GM19193 (cell line): ENCODE measurements around the gene NDRG4.

ENCODE experiments used
- POLR2A ChIP-seq: IDR thresholded peaks from 4 replicates; pipeline ENCODE4 v1.6.1; 2011; ENCODE audit not compliant: insufficient read depth, insufficient read length; ENCODE audit errors: extremely low read depth

Gene NDRG4

GRCh38 chr16:58462089-58462488, 37.9 kb upstream of the NDRG4 start:
- no peak for TF ChIP-seq POLR2A

DNA sequence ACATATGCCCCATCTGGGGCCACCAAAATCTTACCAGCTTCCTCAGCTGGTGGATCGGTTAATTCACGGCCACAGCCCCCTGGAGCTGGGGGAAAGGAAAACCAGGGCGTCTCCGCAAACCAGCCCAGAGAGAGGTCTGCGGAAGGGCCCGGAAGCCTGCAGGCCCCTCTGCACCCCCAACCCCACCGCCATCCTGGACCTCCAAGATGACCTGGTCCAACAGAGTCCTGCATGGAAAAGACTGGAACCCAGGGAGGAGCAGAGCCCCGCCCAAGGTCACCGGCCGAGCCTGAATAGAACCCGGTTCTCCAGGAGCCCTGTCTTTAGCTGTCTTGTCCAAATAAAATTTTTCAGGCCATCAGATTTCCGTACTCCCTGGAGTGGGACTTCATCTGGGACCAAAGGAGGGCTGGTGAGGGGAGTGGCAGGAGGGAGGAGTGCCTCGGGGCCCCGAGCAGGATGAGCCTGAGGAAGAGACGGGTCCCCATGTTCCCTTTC, 37.4 kb upstream of the NDRG4 start:
- no peak for TF ChIP-seq POLR2A

DNA sequence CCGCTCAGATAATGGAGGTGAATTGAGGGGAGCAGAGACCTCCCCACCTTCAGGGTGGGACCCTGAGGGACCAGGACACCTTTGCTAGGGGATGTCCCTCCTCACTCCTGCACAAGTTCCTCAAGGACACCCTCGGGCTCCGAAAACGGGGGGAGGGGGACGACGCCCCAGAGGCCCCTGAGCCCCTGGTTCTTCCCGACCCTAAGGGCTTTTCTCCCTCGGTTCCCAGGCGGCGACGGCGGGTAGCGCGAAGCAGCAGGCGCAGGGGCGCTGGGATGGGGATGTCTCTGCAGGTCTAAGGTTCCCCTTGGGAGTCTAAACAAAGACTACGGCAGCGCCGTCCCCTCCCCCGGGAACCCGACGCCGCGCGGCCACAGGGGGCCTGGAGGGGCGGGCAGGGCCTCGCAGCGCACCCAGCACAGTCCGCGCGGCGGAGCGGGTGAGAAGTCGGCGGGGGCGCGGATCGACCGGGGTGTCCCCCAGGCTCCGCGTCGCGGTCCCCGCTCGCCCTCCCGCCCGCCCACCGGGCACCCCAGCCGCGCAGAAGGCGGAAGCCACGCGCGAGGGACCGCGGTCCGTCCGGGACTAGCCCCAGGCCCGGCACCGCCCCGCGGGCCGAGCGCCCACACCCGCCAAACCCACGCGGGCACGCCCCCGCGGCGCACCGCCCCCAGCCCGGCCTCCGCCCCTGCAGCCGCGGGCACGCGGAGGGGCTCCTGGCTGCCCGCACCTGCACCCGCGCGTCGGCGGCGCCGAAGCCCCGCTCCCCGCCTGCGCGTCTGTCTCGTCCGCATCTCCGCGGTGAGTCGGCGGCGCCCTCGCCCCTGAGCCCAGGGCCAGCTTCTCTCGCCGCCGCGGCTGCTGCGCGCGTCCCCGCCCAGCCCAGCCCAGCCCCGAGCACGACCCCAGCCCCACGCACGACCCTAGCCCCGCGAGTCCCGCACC, 36.7 kb upstream of the NDRG4 start:
- no peak for TF ChIP-seq POLR2A

GRCh38 chr16:58464047-58464915, 35.7 kb upstream of the NDRG4 start:
- TF ChIP-seq POLR2A: no peak

DNA sequence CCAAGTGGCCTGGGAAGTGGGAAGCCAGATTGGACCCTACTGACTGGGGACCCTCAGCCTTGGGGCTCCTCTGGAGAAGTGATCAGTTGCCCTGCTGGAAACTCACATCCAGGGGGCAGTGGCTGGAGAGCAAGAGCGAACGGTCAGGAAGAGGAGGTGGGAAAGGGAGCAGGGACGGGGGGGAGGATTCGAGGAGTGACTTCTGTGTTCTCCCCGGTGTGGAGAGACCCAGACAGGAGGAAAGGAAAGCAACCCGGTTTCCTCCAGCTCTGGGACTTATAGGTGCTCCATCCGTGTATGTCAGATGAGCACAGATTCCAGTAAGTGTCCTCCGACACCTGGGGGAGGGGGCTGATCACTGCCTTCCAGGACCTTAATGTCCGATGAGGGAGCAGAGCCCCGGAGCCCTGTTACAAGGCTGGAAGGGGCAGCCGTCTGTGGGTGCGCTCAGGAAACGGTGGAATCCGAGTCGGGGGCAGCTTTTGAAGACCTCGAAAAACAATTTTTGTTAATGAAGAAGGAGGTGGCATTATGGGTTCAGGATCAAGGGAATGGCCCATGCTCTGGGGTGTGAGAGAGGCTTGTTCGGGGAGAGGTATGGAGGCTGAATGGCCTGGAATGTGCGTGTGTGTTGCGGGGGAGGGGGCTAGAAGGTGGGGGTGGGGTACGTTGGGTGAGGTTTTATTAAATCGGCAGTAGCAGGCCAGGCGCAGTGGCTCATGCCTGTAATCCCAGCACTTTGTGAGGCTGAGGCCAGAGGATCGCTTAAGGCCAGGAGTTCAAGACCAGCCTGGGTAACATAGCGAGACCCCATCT, 34.8 kb upstream of the NDRG4 start:
- no peak for TF ChIP-seq POLR2A

DNA sequence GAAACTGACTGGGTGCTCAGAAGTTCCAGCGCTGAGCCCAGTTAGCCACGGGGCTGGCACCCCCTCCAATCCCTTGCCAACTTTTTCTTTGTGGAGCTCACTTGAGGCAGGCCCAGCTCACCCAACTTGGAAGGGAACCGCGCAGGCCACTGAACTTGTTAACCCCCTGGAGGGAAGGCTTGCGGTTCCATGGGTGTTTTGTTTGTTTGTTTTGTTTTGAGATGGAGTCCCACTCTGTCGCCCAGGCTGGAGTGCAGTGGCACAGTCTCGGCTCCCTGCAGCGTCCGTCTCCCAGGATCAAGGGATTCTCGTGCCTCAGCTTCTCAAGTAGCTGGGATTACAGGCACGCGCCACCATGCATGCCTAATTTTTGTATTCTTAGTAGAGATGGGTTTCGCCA, 34.1 kb upstream of the NDRG4 start:
- no peak for TF ChIP-seq POLR2A

DNA sequence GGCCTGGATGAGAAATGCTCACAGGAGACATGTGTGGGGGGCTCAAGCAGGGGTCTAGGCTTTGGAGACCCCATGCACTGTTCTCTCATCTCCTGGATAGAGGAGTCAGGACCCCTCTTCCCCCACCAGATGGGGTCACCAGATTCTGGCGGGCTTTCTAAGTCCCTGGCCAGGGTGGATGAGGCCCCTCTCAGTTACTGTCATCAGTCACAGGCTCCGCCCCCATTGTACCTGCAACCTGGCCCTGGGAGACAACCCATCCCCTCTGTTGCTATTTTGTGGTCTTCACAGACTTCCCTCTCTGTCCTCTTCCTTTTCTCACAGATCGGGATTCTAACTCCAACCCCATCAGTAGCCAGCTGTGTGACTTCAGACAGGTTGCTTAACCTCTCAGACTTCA, 33.5 kb upstream of the NDRG4 start:
- TF ChIP-seq POLR2A: no peak

DNA sequence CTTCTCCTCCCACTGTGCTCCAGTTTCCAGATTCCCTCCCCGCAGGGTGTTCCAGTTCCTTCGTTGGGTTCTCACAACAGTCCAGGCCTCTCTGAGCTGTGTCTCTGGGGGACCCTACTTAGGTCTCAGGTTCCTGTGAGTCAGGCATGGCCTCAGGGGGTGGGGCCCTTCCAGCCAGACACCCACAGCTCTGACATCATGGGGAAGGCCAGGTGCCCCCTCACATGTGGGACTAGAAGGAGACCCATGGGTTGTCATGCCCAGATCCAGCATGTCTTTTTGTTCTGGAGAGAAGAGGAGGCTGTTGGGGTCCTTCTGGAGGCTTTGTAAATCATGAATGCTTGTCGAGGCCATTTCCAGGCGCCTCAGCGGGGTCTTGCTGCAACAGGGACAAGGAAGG, 32.0 kb upstream of the NDRG4 start:
- TF ChIP-seq POLR2A: no peak

- no peak for TF ChIP-seq POLR2A
Measured at GRCh38 chr16:58471209-58471975, 28.6 kb upstream of the NDRG4 start.

- TF ChIP-seq POLR2A: no peak
Measured at GRCh38 chr16:58472266-58472665, 27.7 kb upstream of the NDRG4 start.

DNA sequence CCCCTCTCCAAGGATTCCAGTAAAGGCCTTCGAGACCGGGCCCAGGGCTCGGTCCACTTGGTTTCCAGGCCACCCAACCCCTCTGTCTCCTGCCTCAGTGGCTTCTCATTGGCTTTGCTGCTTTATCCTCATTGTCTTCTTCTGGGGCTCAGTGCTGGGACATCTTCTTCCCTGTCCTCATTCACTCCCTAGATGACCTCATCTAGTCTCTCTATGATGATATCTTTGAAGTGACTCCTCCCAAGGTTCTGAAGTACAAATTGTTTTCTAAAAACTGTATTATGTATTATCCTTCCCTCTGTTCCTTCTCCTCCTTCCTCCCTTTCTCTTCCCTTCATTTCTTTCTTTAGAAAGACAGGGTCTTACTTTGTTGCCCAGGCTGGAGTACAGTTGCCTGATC, 27.1 kb upstream of the NDRG4 start:
- TF ChIP-seq POLR2A: no peak

DNA sequence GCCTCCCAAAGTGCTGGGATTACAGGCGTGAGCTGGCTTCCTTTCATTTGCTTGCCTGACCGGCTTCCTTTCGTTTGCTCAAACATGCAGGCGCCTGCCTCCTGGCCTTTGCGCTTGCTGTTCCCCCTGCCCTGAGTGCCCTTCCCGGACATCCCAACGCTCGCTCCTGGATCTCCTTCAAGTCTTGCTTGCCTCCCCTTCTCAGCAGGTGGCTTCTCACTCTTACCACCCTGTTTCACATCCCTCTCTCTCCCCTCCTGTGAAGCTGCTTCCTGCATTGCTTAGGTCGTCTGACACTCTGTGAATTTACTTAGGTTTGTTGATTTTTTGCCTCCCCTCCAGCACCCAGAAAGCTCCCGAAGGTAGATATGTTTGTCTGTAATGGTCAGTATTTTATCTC, 25.6 kb upstream of the NDRG4 start:
- no peak for TF ChIP-seq POLR2A

GRCh38 chr16:58475091-58475619, 24.8 kb upstream of the NDRG4 start:
- TF ChIP-seq POLR2A: no peak

DNA sequence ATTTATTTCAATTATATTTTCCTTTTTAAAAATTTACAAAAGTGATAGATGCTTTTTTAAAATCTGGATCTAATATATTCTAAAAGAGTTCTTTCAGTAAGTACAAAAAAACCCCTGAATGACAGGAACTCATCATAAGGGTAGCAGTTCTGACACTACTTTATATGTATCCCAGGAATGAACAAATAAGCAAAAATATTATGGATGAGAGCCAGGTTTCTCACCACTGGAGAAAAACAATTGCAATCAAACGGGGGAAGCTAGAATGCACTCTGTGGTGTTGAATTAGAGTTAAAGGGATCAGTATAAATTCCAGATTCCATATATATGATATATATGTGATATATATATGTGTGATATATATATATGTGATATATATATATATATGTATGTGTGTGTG, 23.2 kb upstream of the NDRG4 start:
- no peak for TF ChIP-seq POLR2A
